ENCODE measurements around the gene KRTAP5-1. TPM values are rescaled to one million over a fixed set of nuclear protein-coding genes. Genes with fewer than 3 reads are reported as not detected.

Gene KRTAP5-1
- total and polyA plus RNA-seq, 2 donors from 2014 or later (not counting 2 experiments from before 2014, with no cell fraction given) = not detected

Other genes starting within 250 kb of the KRTAP5-1 start
- 0.18 and 0.34 TPM in 2 replicates for gene BRSK2, start 195.3 kb downstream of the KRTAP5-1 start, total RNA-seq
- 0.08 and 0.18 TPM in 2 replicates for gene BRSK2, start 195.3 kb downstream of the KRTAP5-1 start, polyA plus RNA-seq
- gene MOB2, start 98.5 kb downstream of the KRTAP5-1 start, total RNA-seq = 35.6 and 38.5 TPM in 2 replicates
- 30.6 and 36.5 TPM in 2 replicates for gene MOB2, start 98.5 kb downstream of the KRTAP5-1 start, polyA plus RNA-seq
- 0.71 and 0.88 TPM in 2 replicates for gene DUSP8, start 13.0 kb downstream of the KRTAP5-1 start, total RNA-seq
- gene DUSP8, start 13.0 kb downstream of the KRTAP5-1 start, polyA plus RNA-seq = 0.90 and 1.3 TPM in 2 replicates
- gene KRTAP5-2, start 13.0 kb upstream of the KRTAP5-1 start, total RNA-seq = not detected in 2 replicates
- not detected in 2 replicates for gene KRTAP5-2, start 13.0 kb upstream of the KRTAP5-1 start, polyA plus RNA-seq
- gene KRTAP5-3, start 23.2 kb upstream of the KRTAP5-1 start, total RNA-seq = not detected in 2 replicates
- gene KRTAP5-3, start 23.2 kb upstream of the KRTAP5-1 start, polyA plus RNA-seq = not detected in 2 replicates
- gene KRTAP5-4, start 36.9 kb upstream of the KRTAP5-1 start, total RNA-seq = not detected in 2 replicates
- gene KRTAP5-4, start 36.9 kb upstream of the KRTAP5-1 start, polyA plus RNA-seq = not detected in 2 replicates
- gene KRTAP5-5, start 44.5 kb upstream of the KRTAP5-1 start, total RNA-seq = not detected in 2 replicates
- not detected in 2 replicates for gene KRTAP5-5, start 44.5 kb upstream of the KRTAP5-1 start, polyA plus RNA-seq
- not detected in 2 replicates for gene KRTAP5-6, start 111.9 kb upstream of the KRTAP5-1 start, total RNA-seq
- not detected in 2 replicates for gene KRTAP5-6, start 111.9 kb upstream of the KRTAP5-1 start, polyA plus RNA-seq
- 0.04 and 0.14 TPM in 2 replicates for gene IFITM10, start 165.3 kb upstream of the KRTAP5-1 start, total RNA-seq
- gene IFITM10, start 165.3 kb upstream of the KRTAP5-1 start, polyA plus RNA-seq = 0.06 TPM in 1 of 2 replicates, not detected in the other
- 116 and 154 TPM in 2 replicates for gene CTSD, start 178.6 kb upstream of the KRTAP5-1 start, total RNA-seq
- gene CTSD, start 178.6 kb upstream of the KRTAP5-1 start, polyA plus RNA-seq = 185 and 260 TPM in 2 replicates
- 18.1 and 21.1 TPM in 2 replicates for gene SYT8, start 249.7 kb upstream of the KRTAP5-1 start, total RNA-seq
- 28.4 and 29.4 TPM in 2 replicates for gene SYT8, start 249.7 kb upstream of the KRTAP5-1 start, polyA plus RNA-seq